ENCODE data around the gene LOC128125822.

The LOC128125822 gene

GRCh38 chr6:63558278-63558677 is 14.0 kb upstream of the LOC128125822 start:
- DNase-seq = no peak

GRCh38 chr6:63560801-63561287 is 11.4 kb upstream of the LOC128125822 start:
- DNase-seq = no peak

DNA sequence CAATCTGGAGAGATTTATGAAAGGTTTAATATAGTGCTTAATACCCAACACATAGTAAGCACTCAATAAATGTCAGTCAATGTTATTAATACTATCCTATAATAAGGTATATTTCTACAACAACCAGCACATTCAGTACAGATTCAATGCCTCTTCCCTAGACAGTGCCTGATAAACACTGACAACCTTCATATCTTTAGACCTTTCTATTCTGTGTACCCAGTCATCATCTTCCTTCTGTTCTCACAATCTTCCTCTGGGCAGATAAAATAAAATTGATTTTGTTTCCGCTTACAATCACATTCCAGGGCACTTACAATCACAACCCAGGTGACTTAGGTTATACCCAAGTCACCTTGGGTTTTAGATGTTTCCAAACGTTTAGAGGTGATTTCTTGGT is 11.0 kb upstream of the LOC128125822 start:
- no peak for DNase-seq

DNA sequence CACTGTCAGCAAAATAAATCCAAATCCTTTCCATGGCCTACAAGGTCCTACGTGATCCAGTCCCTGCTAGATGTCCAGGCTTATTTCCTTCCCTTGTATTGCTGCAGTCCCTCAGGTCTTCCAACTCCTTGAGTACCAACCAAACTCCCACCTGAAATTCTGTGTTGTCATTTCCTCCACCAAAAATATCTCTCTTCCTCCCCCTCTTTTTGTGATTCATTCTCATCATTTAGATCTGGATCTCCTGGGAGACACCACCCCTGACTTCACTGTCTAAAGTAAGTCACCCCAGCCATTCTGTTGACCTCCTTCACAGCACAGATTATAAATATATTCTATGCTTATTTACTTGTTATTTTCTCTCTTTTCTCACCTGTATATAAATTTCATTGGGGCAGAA is 9.0 kb upstream of the LOC128125822 start:
- no peak for DNase-seq

DNA sequence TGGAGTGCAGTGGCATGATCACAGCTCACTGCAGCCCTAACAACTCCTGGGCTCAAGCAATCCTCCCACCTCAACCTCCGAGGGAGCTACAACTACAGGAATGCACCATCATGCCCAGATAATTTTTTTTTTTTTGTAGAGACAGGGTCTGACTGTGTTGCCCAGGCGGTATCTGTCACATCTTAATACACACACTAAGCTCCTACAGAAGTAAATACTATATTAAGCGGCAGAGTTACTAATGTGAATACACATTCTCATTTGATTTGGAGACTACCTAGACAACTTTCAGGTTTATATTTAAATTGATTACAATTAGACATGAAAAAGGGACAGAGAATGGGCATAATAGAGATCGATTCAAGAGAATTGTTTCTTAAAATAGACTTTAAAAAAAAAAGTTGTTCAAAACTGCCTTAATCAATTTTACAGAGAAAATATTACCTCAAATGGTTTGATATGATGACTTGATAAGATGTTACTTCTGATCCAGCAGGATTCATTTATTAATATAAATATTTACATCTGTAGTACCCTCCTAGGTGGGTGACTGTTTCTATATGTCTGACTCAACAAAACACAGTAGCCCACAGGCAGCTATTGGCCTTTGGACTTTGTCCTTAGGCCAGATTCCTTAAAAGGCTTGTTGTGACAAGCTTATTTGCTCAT is 7.1 kb upstream of the LOC128125822 start:
- DNase-seq = no peak

GRCh38 chr6:63565727-63566596 is 6.3 kb upstream of the LOC128125822 start:
- DNase-seq = no peak

DNA sequence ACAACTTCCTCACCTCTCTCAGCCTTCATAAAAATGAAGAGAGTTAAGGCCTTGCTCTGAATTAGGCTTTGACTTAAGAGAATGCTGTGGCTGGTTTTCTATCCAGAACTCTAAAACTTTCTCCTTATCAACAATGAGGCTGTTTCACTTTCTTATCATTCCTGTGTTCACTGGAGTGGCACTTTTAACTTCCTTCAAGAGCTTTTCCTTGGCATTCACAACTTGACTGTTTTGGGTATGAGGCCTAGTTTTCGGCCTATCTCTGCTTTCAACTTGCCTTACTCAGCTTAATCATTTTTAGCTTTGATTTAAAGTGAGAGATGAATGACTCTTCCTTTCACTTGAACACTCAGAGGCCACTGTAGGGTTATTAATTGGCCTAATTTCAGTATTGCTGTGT is 4.3 kb upstream of the LOC128125822 start:
- DNase-seq = no peak

GRCh38 chr6:63571361-63572043 is 778 bp upstream of the LOC128125822 start:
- no peak for DNase-seq

- DNase-seq = no peak
Observed at GRCh38 chr6:63572747-63573075, 431 bp downstream of the LOC128125822 start.

- peak; percentile 73 for DNase-seq
Observed at GRCh38 chr6:63573076-63573898, 1.0 kb downstream of the LOC128125822 start.

DNA sequence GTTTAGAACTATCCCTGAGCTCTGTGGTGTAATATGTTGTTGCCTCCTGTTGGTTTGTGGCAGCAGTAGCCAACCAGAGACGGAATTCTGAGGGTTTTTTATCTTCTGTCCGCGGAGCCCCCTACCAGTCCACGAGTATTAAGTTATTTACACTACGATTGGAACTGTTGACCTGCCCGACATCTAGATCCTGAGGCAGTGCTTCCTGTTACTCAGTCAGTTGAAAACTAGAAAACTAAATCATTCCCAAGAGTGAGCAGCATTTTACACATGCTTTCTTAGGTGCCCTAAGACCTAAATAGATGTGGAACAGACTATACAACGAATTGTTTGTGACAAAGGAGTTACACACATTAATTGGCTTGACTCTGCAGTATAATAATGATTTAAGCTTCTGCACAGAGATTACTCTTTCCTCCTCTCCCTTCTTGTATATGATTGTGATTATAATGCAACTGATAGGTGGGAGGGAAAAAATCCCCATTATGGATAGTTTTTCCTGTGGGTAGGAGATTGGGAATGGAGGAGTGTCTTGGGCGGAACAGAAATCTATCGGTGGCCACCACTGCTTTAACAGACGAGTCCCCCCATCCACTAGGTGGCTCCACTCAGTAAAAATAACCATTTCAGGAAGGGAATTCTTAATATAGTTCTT is 1.7 kb downstream of the LOC128125822 start:
- peak; percentile 34 for DNase-seq

DNA sequence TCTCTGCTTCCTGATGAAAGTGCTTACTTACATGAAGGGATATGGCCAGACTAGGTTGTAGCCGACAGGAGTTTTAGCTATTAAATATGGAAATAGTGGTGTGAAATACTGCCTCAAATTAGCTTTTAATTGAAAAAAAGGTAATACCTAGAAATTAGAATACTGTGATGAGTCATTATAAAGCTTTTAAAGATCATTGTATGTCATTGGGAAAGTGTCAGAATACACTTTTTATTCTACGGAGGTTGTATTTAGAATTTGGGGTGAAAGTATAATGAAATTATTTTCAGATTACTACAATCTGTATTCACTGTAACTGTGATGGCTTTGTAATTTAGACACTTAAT is 2.2 kb downstream of the LOC128125822 start:
- DNase-seq = no peak

DNA sequence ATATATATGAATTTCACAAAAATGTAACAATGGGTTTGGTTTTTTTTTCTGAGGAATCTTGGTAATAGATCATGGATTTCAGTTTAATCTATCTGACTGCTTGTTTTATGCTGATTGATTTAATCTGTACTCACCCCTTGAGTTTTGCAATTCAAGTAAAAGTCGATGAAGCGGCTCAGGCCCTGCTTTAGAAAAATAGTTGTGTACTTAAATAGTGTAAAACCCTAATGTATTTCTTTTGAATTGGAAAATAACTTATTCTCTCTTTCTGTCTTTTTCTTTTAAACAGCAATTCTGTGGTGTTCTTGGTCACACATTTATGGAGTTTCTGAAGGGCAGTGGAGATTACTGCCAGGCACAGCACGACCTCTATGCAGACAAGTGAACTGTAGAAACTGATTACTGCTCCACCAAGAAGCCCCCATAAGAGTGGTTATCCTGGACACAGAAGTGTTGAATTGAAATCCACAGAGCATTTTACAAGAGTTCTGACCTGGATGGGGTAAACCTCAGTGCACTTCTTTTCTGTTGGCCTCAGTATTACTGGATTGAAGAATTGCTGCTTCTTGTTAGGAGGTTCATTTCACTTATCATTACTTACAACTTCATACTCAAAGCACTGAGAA is 4.0 kb downstream of the LOC128125822 start:
- no peak for DNase-seq

DNA sequence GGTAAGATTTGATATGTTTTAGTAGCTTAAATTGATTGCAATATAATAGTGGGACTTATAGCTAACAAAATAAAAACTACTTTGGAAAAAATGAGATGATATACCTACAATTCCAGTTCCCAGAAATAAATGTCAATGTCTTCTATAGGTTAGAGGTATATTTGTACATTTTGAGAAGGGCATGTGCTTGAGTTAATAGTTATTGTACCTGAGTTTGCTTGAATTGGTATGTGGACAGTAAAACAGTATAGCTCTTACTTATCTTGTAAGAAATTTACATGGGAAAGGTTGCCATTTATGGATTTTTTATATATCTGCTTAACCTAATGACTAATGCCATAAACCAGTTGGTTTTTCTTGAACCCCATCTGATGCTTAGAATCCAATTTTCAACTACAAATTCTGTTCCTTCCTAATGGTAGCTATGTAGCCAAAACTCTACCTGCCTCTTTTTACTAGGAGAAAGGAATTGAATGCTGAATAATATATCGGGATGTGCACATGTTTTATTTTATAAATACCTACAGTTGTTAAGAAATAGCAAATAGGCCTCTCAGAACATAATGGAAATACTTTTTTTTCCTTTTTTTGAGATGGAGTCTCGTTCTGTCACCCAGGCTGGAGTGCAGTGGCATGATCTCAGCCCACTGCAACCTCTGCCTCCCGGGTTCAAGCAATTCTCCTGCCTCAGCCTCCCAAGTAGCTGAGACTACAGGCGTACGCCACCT is 4.9 kb downstream of the LOC128125822 start:
- no peak for DNase-seq

DNA sequence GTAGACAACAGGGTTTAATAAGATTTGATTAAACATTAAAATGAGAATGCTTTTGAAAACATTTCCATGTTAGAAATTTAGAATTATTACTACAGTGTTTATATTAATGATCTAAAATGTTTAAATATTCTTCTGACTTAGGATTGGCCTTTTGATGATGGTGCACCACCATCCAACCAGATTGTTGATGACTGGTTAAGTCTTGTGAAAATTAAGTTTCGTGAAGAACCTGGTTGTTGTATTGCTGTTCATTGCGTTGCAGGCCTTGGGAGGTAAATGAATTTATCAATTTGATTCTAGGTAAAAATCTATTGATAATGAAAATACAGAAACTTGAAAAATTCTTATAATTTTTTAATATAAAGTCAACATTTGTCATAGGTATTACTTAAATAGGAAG is 6.5 kb downstream of the LOC128125822 start:
- DNase-seq = no peak

DNA sequence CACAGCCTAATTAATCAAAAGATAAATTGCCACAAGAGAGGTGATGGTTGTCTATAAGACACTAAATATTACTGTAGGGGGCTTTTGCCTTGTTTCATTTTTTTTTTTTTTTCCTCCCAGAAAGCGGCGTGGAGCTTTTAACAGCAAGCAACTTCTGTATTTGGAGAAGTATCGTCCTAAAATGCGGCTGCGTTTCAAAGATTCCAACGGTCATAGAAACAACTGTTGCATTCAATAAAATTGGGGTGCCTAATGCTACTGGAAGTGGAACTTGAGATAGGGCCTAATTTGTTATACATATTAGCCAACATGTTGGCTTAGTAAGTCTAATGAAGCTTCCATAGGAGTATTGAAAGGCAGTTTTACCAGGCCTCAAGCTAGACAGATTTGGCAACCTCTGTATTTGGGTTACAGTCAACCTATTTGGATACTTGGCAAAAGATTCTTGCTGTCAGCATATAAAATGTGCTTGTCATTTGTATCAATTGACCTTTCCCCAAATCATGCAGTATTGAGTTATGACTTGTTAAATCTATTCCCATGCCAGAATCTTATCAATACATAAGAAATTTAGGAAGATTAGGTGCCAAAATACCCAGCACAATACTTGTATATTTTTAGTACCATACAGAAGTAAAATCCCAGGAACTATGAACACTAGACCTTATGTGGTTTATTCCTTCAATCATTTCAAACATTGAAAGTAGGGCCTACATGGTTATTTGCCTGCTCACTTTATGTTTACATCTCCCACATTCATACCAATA is 7.8 kb downstream of the LOC128125822 start:
- no peak for DNase-seq

- no peak for DNase-seq
Observed at GRCh38 chr6:63580704-63580961, 8.4 kb downstream of the LOC128125822 start.

DNA sequence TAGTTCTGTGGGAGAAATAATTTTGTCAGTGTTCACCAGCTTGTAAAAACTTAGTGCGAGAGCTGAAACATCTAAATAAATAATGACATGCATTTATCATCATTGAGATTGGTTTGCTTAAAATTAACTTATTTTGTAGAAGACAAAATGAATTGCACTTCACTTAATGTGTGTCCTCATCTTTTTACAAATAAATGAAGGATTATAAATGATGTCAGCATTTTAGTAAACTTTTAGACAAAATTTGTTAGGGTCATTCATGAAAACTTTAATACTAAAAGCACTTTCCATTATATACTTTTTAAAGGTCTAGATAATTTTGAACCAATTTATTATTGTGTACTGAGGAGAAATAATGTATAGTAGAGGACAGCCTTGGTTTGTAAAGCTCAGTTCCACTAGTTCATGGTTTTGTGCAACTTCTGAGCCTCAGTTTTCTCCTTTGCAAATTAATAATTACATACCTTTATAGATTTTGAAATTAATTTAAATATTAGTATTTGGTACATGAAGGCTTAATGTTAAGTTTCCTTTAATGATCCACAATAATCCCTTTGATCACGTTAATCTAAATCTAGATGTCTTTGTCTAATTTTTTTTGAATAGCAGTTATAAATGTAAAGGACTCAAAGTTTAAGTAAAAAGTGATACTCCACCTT is 9.2 kb downstream of the LOC128125822 start:
- DNase-seq = no peak

DNA sequence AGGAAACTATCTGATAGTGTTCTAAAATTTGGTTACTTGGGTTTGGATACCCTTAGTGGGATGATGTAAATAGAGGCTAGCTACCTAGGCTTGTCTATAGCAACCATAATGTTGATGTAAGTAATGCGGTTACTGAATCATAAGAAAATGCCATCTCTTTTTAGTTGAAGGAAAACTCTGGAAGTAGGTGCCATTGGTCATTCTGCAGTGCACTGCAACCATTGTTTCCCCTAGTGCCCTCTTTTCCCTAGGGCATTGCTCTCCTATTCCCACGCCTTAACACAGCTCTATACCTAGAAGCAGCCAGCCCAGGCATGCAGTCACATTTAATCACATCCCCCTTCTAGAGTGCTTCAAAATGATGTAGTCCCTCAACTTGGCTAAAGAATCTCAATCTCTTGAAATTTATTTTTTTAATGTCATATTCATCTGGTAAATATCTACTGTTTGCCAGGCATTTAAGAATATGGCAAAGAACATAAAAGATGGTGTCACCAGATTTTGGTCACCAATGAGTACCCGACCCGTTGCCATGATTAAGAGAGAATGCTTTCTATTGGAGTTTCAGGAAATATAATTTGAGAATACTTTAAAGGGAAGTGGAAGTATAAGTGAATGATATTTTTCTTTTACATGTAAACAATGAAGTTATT is 10.4 kb downstream of the LOC128125822 start:
- DNase-seq = no peak

GRCh38 chr6:63584125-63584514 is 11.8 kb downstream of the LOC128125822 start:
- no peak for DNase-seq

Measured in NCI-H2171 (cell line).